Bronchial epithelial cell (primary cell): Measurements from ENCODE around the gene SLC2A9. TPM values are rescaled to one million over a fixed set of nuclear protein-coding genes. Genes with fewer than 3 reads are reported as not detected.

Experiments
- DNase-seq: peaks from one replicate; pipeline ENCODE4 v3.0.0-alpha.2; 2010; ENCODE audit warnings: low read depth
- FAIRE-seq: peaks from 2 replicates; lab custom pipeline; 2011; peaks lifted over from hg19 to GRCh38; lab: Jason Lieb, UNC
- H3K27me3 ChIP-seq: 2 replicates; pipeline ENCODE4 v1.5.1; 2011; ENCODE audit warnings: low read length; ENCODE audit not compliant: control insufficient read depth, insufficient read depth
- H3K36me3 ChIP-seq: 2 replicates; pipeline ENCODE4 v1.5.1; 2011; ENCODE audit warnings: low read length; ENCODE audit not compliant: control insufficient read depth, insufficient read depth
- H3K4me3 ChIP-seq: 2 replicates; pipeline ENCODE4 v1.5.1; 2011; ENCODE audit warnings: mild to moderate bottlenecking, low read depth, low read length, control low read depth
- CTCF ChIP-seq: IDR thresholded peaks from 2 replicates; pipeline ENCODE4 v1.5.1; 2011; ENCODE audit warnings: mild to moderate bottlenecking, moderate library complexity, low read length, control low read depth, inconsistent platforms; ENCODE audit not compliant: insufficient read depth, severe bottlenecking
- total RNA-seq: library from RNA; depleted of rRNA; stranded (reverse); fragments of >200 nt; gene quantifications from 2 replicates; pipeline ENCODE4 v1.2.1, GENCODE V29; 2014

The SLC2A9 gene
- total RNA-seq, 1 donor from 2014 or later = 29.7 TPM

DNA sequence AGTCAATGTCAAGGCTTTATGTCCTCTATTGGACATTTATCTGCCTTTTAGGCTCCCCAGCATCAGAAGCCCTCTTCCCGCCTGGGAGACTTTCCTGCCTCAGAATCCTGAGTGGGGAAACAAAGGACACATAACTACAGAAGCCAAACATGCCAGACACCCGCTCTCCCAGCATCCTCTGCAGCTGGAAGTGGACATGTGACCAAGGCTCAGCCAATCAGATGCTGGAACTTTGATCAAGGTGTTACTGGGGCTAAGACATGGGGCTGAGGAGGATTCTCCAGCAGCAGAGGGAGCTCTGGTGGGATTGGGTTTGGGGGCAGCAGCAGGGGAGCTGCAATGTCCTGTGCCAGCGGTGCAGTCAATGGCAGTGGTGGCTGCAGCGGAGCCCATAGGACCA is 19.5 kb downstream of the SLC2A9 start:
- Histone ChIP-seq H3K27me3 (no peaks in the 10 kb centered on the region), H3K36me3 (peaks cover 12% of the 10 kb centered on the region), H3K4me3 (no peak overlapping the region)
- peak; percentile 64 for FAIRE-seq
- no peak for TF ChIP-seq CTCF
- no peak for DNase-seq

- FAIRE-seq = peak; percentile 87
- Histone ChIP-seq H3K27me3 (no peaks in the 10 kb centered on the region), H3K4me3 (no peak overlapping the region), H3K36me3 (peaks cover 22% of the 10 kb centered on the region)
- peak; percentile 50 for DNase-seq
- no peak for TF ChIP-seq CTCF
These were observed 21.2 kb downstream of the SLC2A9 start for GRCh38 chr4:9999956-10000561.

- no peak overlapping the region for H3K4me3 ChIP-seq
- peaks cover 29% of the 10 kb centered on the region for H3K36me3 ChIP-seq
- DNase-seq = no peak
- FAIRE-seq = no peak
- no peak for TF ChIP-seq CTCF
- no peaks in the 10 kb centered on the region for H3K27me3 ChIP-seq
These were observed 23.4 kb downstream of the SLC2A9 start for GRCh38 chr4:9997886-9998285.

- Histone ChIP-seq H3K36me3 (peaks cover 31% of the 10 kb centered on the region), H3K27me3 (no peaks in the 10 kb centered on the region), H3K4me3 (no peak overlapping the region)
- DNase-seq = no peak
- no peak for FAIRE-seq
- no peak for TF ChIP-seq CTCF
These were observed 24.8 kb downstream of the SLC2A9 start for GRCh38 chr4:9996319-9997110.

DNA sequence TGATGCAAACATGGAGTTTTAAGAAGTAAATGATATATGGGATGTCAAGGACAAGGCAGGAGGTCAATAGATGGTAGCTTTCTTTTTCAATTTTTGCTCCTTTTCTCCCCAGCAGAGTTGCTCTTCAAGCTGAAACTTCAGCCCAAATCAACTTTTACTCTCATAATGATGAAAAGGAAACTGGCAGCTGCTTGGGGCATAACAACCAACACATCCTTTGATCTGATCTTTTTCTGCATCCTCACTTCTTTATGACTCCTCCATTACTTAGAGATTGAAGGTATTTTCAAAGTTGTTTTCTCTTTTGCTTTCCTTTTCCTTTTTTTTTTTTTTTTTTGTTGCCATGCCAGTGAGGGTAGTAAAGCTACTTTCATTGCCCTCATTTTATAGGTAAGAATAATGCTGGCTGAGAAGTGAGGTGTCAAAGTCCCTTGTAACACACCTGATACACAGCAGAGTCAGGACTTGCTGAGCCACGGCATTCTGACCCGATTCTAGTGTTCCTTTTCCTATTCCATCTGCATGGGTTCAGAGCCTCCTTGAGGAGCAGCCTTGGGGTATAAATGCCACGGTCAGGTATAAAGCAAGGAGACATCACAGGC is 26.9 kb downstream of the SLC2A9 start:
- FAIRE-seq (no peak), DNase-seq (no peak)
- TF ChIP-seq CTCF = no peak
- Histone ChIP-seq H3K27me3 (no peaks in the 10 kb centered on the region), H3K4me3 (no peak overlapping the region), H3K36me3 (peaks cover 27% of the 10 kb centered on the region)
